CD14-positive monocyte (primary cell): ENCODE measurements around the gene GGTA1. TPM values are rescaled to one million over a fixed set of nuclear protein-coding genes. Genes with fewer than 3 reads are reported as not detected.

Source experiments
- DNase-seq, 3 donors: peaks; one replicate each; pipeline ENCODE4 v3.0.0-alpha.2; 2011 to 2022
- H2AFZ ChIP-seq: 2 replicates; pipeline ENCODE4 v1.6.0; 2012; ENCODE audit warnings: mild to moderate bottlenecking, low read depth, low read length, inconsistent platforms; ENCODE audit not compliant: insufficient read depth, poor library complexity, severe bottlenecking
- H3K27ac ChIP-seq, 2 donors: 1 replicate in 1 of 2; 2 replicates in 1 of 2; pipeline ENCODE4 v1.5.1; 2012 to 2013; ENCODE audit warnings: low read length in 2 of 2, control low read depth in 1 of 2, inconsistent platforms in 1 of 2, low read depth in 1 of 2, mild to moderate bottlenecking in 1 of 2
- H3K27me3 ChIP-seq, 2 donors: one replicate each; pipeline versions ENCODE4 v1.6.0 to v1.6.1; 2011 to 2013; ENCODE audit warnings: low read length in 2 of 2; ENCODE audit not compliant: control insufficient read depth in 2 of 2, insufficient read depth in 2 of 2
- H3K36me3 ChIP-seq, 2 donors: replicated peaks in 1 of 2; 1 replicate in 1 of 2; 2 replicates in 1 of 2; pipeline versions ENCODE4 v1.5.1 to v1.6.1; 2012 to 2013; ENCODE audit warnings: low read length in 2 of 2, control low read depth in 1 of 2, inconsistent platforms in 1 of 2, mild to moderate bottlenecking in 1 of 2; ENCODE audit not compliant: insufficient read depth in 2 of 2, control insufficient read depth in 1 of 2
- H3K4me1 ChIP-seq, 2 donors: 1 replicate in 1 of 2; 2 replicates in 1 of 2; pipeline versions ENCODE4 v1.5.1 to v1.6.1; 2012 to 2013; ENCODE audit warnings: low read length in 2 of 2, control low read depth in 1 of 2, inconsistent platforms in 1 of 2, mild to moderate bottlenecking in 1 of 2, moderate library complexity in 1 of 2; ENCODE audit not compliant: insufficient read depth in 2 of 2, control insufficient read depth in 1 of 2
- H3K4me2 ChIP-seq: replicated peaks from 2 replicates; pipeline ENCODE3; 2012; ENCODE audit warnings: low read length, moderate library complexity, mild to moderate bottlenecking; ENCODE audit not compliant: poor library complexity, severe bottlenecking; ENCODE audit errors: extremely low read depth
- H3K4me3 ChIP-seq, 3 experiments: fragments of 200-600 bp in 1 of 3; sonication (generic) in 1 of 3; replicated peaks in 1 of 3; 1 replicate in 2 of 3; 2 replicates in 1 of 3; pipeline ENCODE4 v1.5.1; 2011 to 2013; ENCODE audit warnings: low read length in 3 of 3, mild to moderate bottlenecking in 3 of 3, control low read depth in 2 of 3, low read depth in 2 of 3, inconsistent platforms in 1 of 3, moderate library complexity in 1 of 3
- H3K79me2 ChIP-seq: 2 replicates; pipeline ENCODE4 v1.6.0; 2012; ENCODE audit warnings: mild to moderate bottlenecking, control low read depth, inconsistent platforms, low read length, moderate library complexity; ENCODE audit not compliant: insufficient read depth
- H3K9ac ChIP-seq: 2 replicates; pipeline ENCODE4 v1.6.0; 2017; ENCODE audit warnings: low read length, mild to moderate bottlenecking; ENCODE audit not compliant: insufficient read depth, poor library complexity, severe bottlenecking
- H3K9me3 ChIP-seq, 2 donors: replicated peaks in 1 of 2; 1 replicate in 1 of 2; 2 replicates in 1 of 2; pipeline versions ENCODE4 v1.5.1 to v1.6.1; 2012 to 2013; ENCODE audit warnings: low read length in 2 of 2, control low read depth in 1 of 2; ENCODE audit not compliant: control insufficient read depth in 1 of 2, insufficient read depth in 1 of 2
- H4K20me1 ChIP-seq: 2 replicates; pipeline ENCODE4 v1.6.0; 2012; ENCODE audit warnings: mild to moderate bottlenecking, low read length, control low read depth, moderate library complexity; ENCODE audit not compliant: insufficient read depth
- H3K27ac Mint-ChIP-seq, 7 donors: one replicate each; pipeline ENCODE4 v1.8.0; 2020; ENCODE audit warnings: mild to moderate bottlenecking in 7 of 7, mixed read lengths in 7 of 7, moderate library complexity in 6 of 7, inconsistent platforms in 2 of 7
- H3K27me3 Mint-ChIP-seq, 3 donors: one replicate each; pipeline ENCODE4 v1.8.0; 2021 to 2022; ENCODE audit warnings: low read depth in 3 of 3, mild to moderate bottlenecking in 3 of 3, mixed read lengths in 3 of 3, moderate library complexity in 3 of 3, inconsistent platforms in 1 of 3
- H3K36me3 Mint-ChIP-seq, 2 donors: one replicate each; pipeline ENCODE4 v1.8.0; 2020; ENCODE audit warnings: mixed read lengths in 2 of 2, inconsistent platforms in 1 of 2, mild to moderate bottlenecking in 1 of 2
- H3K4me1 Mint-ChIP-seq: one replicate; pipeline ENCODE4 v1.8.0; 2020; ENCODE audit warnings: mild to moderate bottlenecking, mixed read lengths
- H3K4me3 Mint-ChIP-seq, 2 donors: one replicate each; pipeline ENCODE4 v1.8.0; 2020; ENCODE audit warnings: mild to moderate bottlenecking in 2 of 2, mixed read lengths in 2 of 2, moderate library complexity in 1 of 2
- H3K9me3 Mint-ChIP-seq, 7 donors: one replicate each; pipeline ENCODE4 v1.8.0; 2020 to 2022; ENCODE audit warnings: mixed read lengths in 7 of 7, mild to moderate bottlenecking in 6 of 7, moderate library complexity in 6 of 7, inconsistent platforms in 2 of 7
- CTCF ChIP-seq: fragments of 200-600 bp; IDR thresholded peaks from one replicate; pipeline ENCODE4 v1.8.0; 2022; ENCODE audit warnings: antibody characterized with exemption, mild to moderate bottlenecking
- WGBS: methylation state at CpG from one replicate; pipeline ENCODE4 v1.1.5; 2013; ENCODE audit warnings: missing lambda C conversion rate; ENCODE audit not compliant: insufficient coverage; 5-methylcytosine and 5-hydroxymethylcytosine counted together
- intact Hi-C, 2 donors: fragments of 100-400 bp; cut with micrococcal nuclease; formaldehyde crosslinking; loops; one replicate each; pipeline versions ENCODE4 v1.15.0 to v1.15.1; 2023
- polyA plus RNA-seq, 3 donors: library from polyadenylated mRNA; depleted of rRNA in 1 of 3; unstranded in 2 of 3; stranded (reverse) in 1 of 3; fragments of 300-500 nt in 2 of 3; fragments of >200 nt in 1 of 3; fragmentation: Illumina TruSeq in 2 of 3; gene quantifications; 1 replicate in 2 of 3; 2 replicates in 1 of 3; pipeline ENCODE4 v1.2.3, GENCODE V29; 2012 to 2021

The GGTA1 gene
- polyA plus RNA-seq, 3 donors, result 10.9 to 35.6 (median 15.4) TPM

GRCh38 chr9:121489344-121489743 is 10.3 kb downstream of the GGTA1 start:
- no peak for DNase-seq
- Mint-ChIP-seq H3K4me1 (peaks cover 62% of the 10 kb centered on the region), H3K36me3 (peaks cover 0 to 5% of the 10 kb centered on the region in 2 donors), H3K4me3 (no peak overlapping the region), H3K9me3 (no peaks in the 10 kb centered on the region), H3K27me3 (peaks cover 0 to 7% (median 0%) of the 10 kb centered on the region in 3 donors), H3K27ac (peak overlapping the region in 1 of 7 donors; percentile 46)
- Histone ChIP-seq H4K20me1 (no peaks in the 10 kb centered on the region), H3K27ac (no peak overlapping the region), H3K4me3 (no peak overlapping the region), H3K27me3 (no peaks in the 10 kb centered on the region), H3K36me3 (no peaks in the 10 kb centered on the region), H2AFZ (no peak overlapping the region), H3K9me3 (no peaks in the 10 kb centered on the region), H3K79me2 (no peaks in the 10 kb centered on the region), H3K9ac (no peak overlapping the region), H3K4me1 (peaks cover 52 to 55% of the 10 kb centered on the region in 2 donors), H3K4me2 (no peak overlapping the region)
- WGBS, result no CpG with 5 or more reads among the region's 2 CpGs
- no peak for TF ChIP-seq CTCF
- intact Hi-C loops, result no loop called here

- Histone ChIP-seq H3K27ac (peak overlapping the region; percentile 92 to 95), H3K9ac (peak overlapping the region; percentile 48), H3K27me3 (no peaks in the 10 kb centered on the region), H4K20me1 (no peaks in the 10 kb centered on the region), H3K36me3 (no peaks in the 10 kb centered on the region), H3K79me2 (no peaks in the 10 kb centered on the region), H2AFZ (peak overlapping the region; percentile 63), H3K9me3 (no peaks in the 10 kb centered on the region), H3K4me3 (peak overlapping the region in 1 of 3 experiments; percentile 64), H3K4me1 (peaks cover 33 to 37% of the 10 kb centered on the region in 2 donors), H3K4me2 (peak overlapping the region; percentile 70)
- Mint-ChIP-seq H3K27ac (peak overlapping the region; percentile 91 to 97 (median 94)), H3K27me3 (peaks cover 0 to 7% (median 0%) of the 10 kb centered on the region in 3 donors), H3K4me1 (peaks cover 56% of the 10 kb centered on the region), H3K36me3 (peaks cover 0 to 3% of the 10 kb centered on the region in 2 donors), H3K4me3 (peak overlapping the region in 1 of 2 donors; percentile 82), H3K9me3 (no peaks in the 10 kb centered on the region)
- 48% methylated on average over 4 of the region's 4 CpGs for WGBS
- intact Hi-C loops, result no loop called here
- DNase-seq, result peak in 2 of 3 donors; percentile 35 to 62
- no peak for TF ChIP-seq CTCF
Measured at GRCh38 chr9:121486043-121486442, 13.6 kb downstream of the GGTA1 start.
